ENCODE data around the gene SRM.
"Not testable (repeated sequence)": the region's sequence is repeated elsewhere in the genome, so short reads cannot be mapped to it uniquely, and the experiment has no call there.

Gene SRM

GRCh38 chr1:11059968-11060830 lies at the start of gene SRM:
SRM (minus strand) TSS chr1:11060018; CDS start chr1:11059943, 75 bp downstream.
- DNase-seq: peak; percentile 53 to 61

- no peak for DNase-seq
Observed at GRCh38 chr1:11109047-11109760, 49.4 kb upstream of the SRM start.

- DNase-seq: no peak
Observed at GRCh38 chr1:11107599-11107998, 47.8 kb upstream of the SRM start.

- no peak for DNase-seq
Observed at GRCh38 chr1:11105586-11105985, 45.8 kb upstream of the SRM start.

GRCh38 chr1:11101347-11101746 lies 41.5 kb upstream of the SRM start:
- no peak for DNase-seq

GRCh38 chr1:11100806-11101205 lies 41.0 kb upstream of the SRM start:
- not testable (repeated sequence) for DNase-seq

- DNase-seq: no peak
Observed at GRCh38 chr1:11100149-11100493, 40.3 kb upstream of the SRM start.

- peak; percentile 44 to 68 for DNase-seq
Observed at GRCh38 chr1:11099310-11100148, 39.7 kb upstream of the SRM start, which contains the start of gene EXOSC10. EXOSC10 (minus strand) TSS chr1:11099869; CDS start chr1:11099831, 38 bp downstream.

- DNase-seq: no peak
Observed at GRCh38 chr1:11098931-11099309, 39.1 kb upstream of the SRM start.

- not testable (repeated sequence) for DNase-seq
Observed at GRCh38 chr1:11083784-11084183, 24.0 kb upstream of the SRM start.

GRCh38 chr1:11080931-11081330 lies 21.1 kb upstream of the SRM start:
- DNase-seq: no peak

- DNase-seq: no peak
Observed at GRCh38 chr1:11078631-11079030, 18.8 kb upstream of the SRM start.

- not testable (repeated sequence) for DNase-seq
Observed at GRCh38 chr1:11073398-11073797, 13.6 kb upstream of the SRM start.

GRCh38 chr1:11072216-11072917 lies 12.5 kb upstream of the SRM start:
- DNase-seq: no peak

GRCh38 chr1:11071463-11072215 lies 11.8 kb upstream of the SRM start:
- no peak for DNase-seq

- DNase-seq: no peak
Observed at GRCh38 chr1:11070876-11071275, 11.1 kb upstream of the SRM start.

- DNase-seq: no peak
Observed at GRCh38 chr1:11068600-11069473, 9.0 kb upstream of the SRM start.

GRCh38 chr1:11067716-11068599 lies 8.1 kb upstream of the SRM start:
- DNase-seq: no peak

GRCh38 chr1:11065796-11066195 lies 6.0 kb upstream of the SRM start:
- no peak for DNase-seq

GRCh38 chr1:11064942-11065341 lies 5.1 kb upstream of the SRM start:
- DNase-seq: no peak

All from cerebellar nuclear complex (tissue), 1 donor.